Measurements from ENCODE around the gene SOX6. TPM values are rescaled to one million over a fixed set of nuclear protein-coding genes. Genes with fewer than 3 reads are reported as not detected.

Gene SOX6
- total RNA-seq, 4 donors from 2014 or later = 0.29 to 20.5 (median 8.2) TPM

GRCh38 chr11:15969281-15969680 is 387.1 kb downstream of the SOX6 start:
- Histone ChIP-seq H3K36me3 (no peaks in the 10 kb centered on the region), H3K27me3 (no peaks in the 10 kb centered on the region), H3K9me3 (no peaks in the 10 kb centered on the region), H3K27ac (peak overlapping the region; percentile 47 to 52), H3K4me1 (no peaks in the 10 kb centered on the region), H3K4me3 (no peak overlapping the region)
- peak; percentile 29 to 41 for DNase-seq
- intact Hi-C loops (cut with DNase I; ENCODE audit: low total_unique reads) = no loop called here
- TF ChIP-seq CTCF (IDR thresholded peaks at IDR 0.05) (no peak), POLR2A (IDR thresholded peaks at IDR 0.05) (no peak)

GRCh38 chr11:15968461-15969130 is 387.8 kb downstream of the SOX6 start:
- no peak for DNase-seq
- H3K27ac ChIP-seq = peak overlapping the region; percentile 47 to 52
- no peaks in the 10 kb centered on the region for H3K9me3 ChIP-seq
- no peak overlapping the region for H3K4me3 ChIP-seq
- no peaks in the 10 kb centered on the region for H3K27me3 ChIP-seq
- H3K36me3 ChIP-seq = no peaks in the 10 kb centered on the region
- intact Hi-C loops (cut with DNase I; ENCODE audit: low total_unique reads) = no loop called here
- no peak for TF ChIP-seq POLR2A (IDR thresholded peaks at IDR 0.05)
- TF ChIP-seq CTCF (IDR thresholded peaks at IDR 0.05) = no peak
- H3K4me1 ChIP-seq = no peaks in the 10 kb centered on the region

GRCh38 chr11:15967966-15968365 is 388.4 kb downstream of the SOX6 start:
- no peaks in the 10 kb centered on the region for H3K27me3 ChIP-seq
- no peak for DNase-seq
- intact Hi-C loops (cut with DNase I; ENCODE audit: low total_unique reads) = no loop called here

DNA sequence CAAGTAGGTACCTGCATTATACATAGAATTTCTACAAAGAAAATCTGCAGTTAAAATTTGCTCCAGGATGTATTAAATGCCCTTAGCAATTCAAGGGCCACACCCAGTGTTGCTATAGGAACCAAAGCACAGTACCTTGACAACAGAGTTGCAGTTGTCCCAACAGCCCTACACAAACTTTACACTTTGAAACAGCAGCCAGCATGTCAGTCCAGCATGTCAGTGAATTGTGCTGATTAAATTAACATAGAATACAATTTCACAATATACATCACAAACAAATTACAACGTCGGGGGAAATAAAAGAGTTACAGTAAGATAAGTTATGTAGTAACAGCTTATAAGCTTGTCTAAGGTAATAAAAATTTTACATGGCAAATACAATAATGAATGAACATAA is 389.2 kb downstream of the SOX6 start:
- Histone ChIP-seq H3K27me3 (no peaks in the 10 kb centered on the region), H3K27ac (no peak overlapping the region), H3K9me3 (no peaks in the 10 kb centered on the region), H3K4me1 (no peaks in the 10 kb centered on the region), H3K36me3 (no peaks in the 10 kb centered on the region), H3K4me3 (no peak overlapping the region)
- intact Hi-C loops (cut with DNase I; ENCODE audit: low total_unique reads) = no loop called here
- no peak for DNase-seq
- TF ChIP-seq CTCF (IDR thresholded peaks at IDR 0.05) = no peak

More at GRCh38 chr11:15967966-15968365, 388.4 kb downstream of the SOX6 start:
- H3K9me3 ChIP-seq = no peaks in the 10 kb centered on the region
- H3K27ac ChIP-seq = peak overlapping the region; percentile 29 to 47
- H3K36me3 ChIP-seq = no peaks in the 10 kb centered on the region
- TF ChIP-seq POLR2A (IDR thresholded peaks at IDR 0.05) (no peak), CTCF (IDR thresholded peaks at IDR 0.05) (no peak)
- no peaks in the 10 kb centered on the region for H3K4me1 ChIP-seq
- H3K4me3 ChIP-seq = no peak overlapping the region

DNA sequence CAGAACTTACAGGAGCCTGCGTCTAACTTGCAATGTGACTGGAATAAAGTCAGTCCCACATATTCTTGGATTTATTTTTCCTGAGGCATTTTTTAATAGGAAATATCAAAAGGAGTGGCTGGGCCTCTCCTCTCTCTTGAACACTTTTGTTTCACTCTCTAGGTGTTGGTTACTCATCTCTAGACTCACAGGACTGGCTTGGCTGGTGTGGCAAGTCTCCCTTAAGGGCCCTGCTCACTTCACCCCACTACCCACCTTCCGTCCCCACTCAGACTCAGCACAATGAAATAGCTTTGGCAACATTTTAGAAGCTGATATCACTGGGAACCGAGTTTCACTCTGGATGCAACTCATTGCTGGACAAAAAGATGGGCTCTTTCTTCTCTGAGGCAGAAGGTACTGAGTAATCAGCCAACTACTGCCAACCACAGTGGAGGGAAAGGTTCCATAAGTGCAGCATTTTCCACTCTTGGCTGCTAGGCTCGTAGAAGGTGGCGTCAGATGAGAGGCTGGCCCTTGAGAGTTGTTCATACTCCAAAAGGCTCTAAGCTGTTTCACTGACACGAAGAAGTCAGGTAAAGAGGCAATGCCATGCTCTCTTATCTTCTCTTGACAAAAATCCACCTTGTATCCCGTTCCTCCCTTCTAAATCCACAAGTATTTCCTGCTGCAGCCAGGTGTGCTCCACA is 390.6 kb downstream of the SOX6 start:
- Histone ChIP-seq H3K9me3 (no peaks in the 10 kb centered on the region), H3K4me1 (no peaks in the 10 kb centered on the region), H3K4me3 (no peak overlapping the region), H3K27ac (no peak overlapping the region), H3K36me3 (no peaks in the 10 kb centered on the region), H3K27me3 (no peaks in the 10 kb centered on the region)
- intact Hi-C loops (cut with DNase I; ENCODE audit: low total_unique reads) = no loop called here
- TF ChIP-seq CTCF (IDR thresholded peaks at IDR 0.05) (no peak), POLR2A (IDR thresholded peaks at IDR 0.05) (no peak)
- no peak for DNase-seq

Data from uterus (tissue), 4 donors.